Right lobe of liver (tissue), 4 donors: ENCODE results near the gene CYCS.

Source experiments
- POLR2A ChIP-seq: fragments of 450-650 bp; IDR thresholded peaks from one replicate; pipeline ENCODE4 v1.6.1; 2017; ENCODE audit warnings: antibody characterized with exemption, mild to moderate bottlenecking
- TF ChIP-seq, protein P1 (sequence below), 4 donors: fragments of 200-600 bp in 3 of 4; fragments of 450-650 bp in 1 of 4; IDR thresholded peaks; one replicate each; pipeline versions ENCODE4 v1.5.1 to v1.8.0; 2016 to 2022; ENCODE audit warnings: antibody characterized with exemption in 4 of 4, mild to moderate bottlenecking in 2 of 4
- donor health status: DM: no; HTN: no; CAD: no.
- donor health status: DM: no; HTN: no; CAD: no.
- donor health status: DM: no; HTN: yes; CAD: no.

- TF ChIP-seq POLR2A = no peak
- TF ChIP-seq, protein P1, sequence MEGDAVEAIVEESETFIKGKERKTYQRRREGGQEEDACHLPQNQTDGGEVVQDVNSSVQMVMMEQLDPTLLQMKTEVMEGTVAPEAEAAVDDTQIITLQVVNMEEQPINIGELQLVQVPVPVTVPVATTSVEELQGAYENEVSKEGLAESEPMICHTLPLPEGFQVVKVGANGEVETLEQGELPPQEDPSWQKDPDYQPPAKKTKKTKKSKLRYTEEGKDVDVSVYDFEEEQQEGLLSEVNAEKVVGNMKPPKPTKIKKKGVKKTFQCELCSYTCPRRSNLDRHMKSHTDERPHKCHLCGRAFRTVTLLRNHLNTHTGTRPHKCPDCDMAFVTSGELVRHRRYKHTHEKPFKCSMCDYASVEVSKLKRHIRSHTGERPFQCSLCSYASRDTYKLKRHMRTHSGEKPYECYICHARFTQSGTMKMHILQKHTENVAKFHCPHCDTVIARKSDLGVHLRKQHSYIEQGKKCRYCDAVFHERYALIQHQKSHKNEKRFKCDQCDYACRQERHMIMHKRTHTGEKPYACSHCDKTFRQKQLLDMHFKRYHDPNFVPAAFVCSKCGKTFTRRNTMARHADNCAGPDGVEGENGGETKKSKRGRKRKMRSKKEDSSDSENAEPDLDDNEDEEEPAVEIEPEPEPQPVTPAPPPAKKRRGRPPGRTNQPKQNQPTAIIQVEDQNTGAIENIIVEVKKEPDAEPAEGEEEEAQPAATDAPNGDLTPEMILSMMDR (IDR thresholded peaks at IDR 0.05) = no peak
Observed at GRCh38 chr7:25084821-25085220, 40.2 kb downstream of the CYCS start.
